Suprapubic skin (tissue), 4 donors: ENCODE results near the gene SLC2A10. TPM values are rescaled to one million over a fixed set of nuclear protein-coding genes. Genes with fewer than 3 reads are reported as not detected.

Experiments
- DNase-seq, 2 donors: peaks; one replicate each; pipeline ENCODE4 v3.0.0-alpha.2; 2019; ENCODE audit warnings: low spot score in 2 of 2
- H3K27ac ChIP-seq: fragments of 200-600 bp; sonication (generic); one replicate; pipeline ENCODE4 v1.5.1; 2019
- H3K27me3 ChIP-seq: fragments of 200-600 bp; sonication (generic); one replicate; pipeline ENCODE4 v1.5.1; 2019
- H3K36me3 ChIP-seq: fragments of 200-600 bp; sonication (generic); one replicate; pipeline ENCODE4 v1.5.1; 2019
- H3K4me1 ChIP-seq: fragments of 200-600 bp; sonication (generic); one replicate; pipeline ENCODE4 v1.5.1; 2019
- H3K4me3 ChIP-seq: fragments of 200-600 bp; sonication (generic); one replicate; pipeline ENCODE4 v1.5.1; 2019; ENCODE audit warnings: mild to moderate bottlenecking
- H3K9me3 ChIP-seq: fragments of 200-600 bp; sonication (generic); one replicate; pipeline ENCODE4 v1.5.1; 2019
- EP300 ChIP-seq: sonication (generic); formaldehyde crosslinking; IDR thresholded peaks from one replicate; pipeline ENCODE4 v1.6.1; 2017; ENCODE audit warnings: antibody characterized with exemption
- POLR2A ChIP-seq, 2 donors: fragments of 450-650 bp; IDR thresholded peaks; one replicate each; pipeline ENCODE4 v1.6.1; 2017; ENCODE audit warnings: antibody characterized with exemption in 2 of 2, mild to moderate bottlenecking in 2 of 2, moderate library complexity in 2 of 2
- POLR2AphosphoS5 ChIP-seq, 3 donors: sonication (generic); formaldehyde crosslinking; IDR thresholded peaks; one replicate each; pipeline ENCODE4 v1.6.1; 2017; ENCODE audit warnings: antibody characterized with exemption in 3 of 3
- WGBS: methylation state at CpG from one replicate; pipeline ENCODE4 v1.1.5; 2018; 5-methylcytosine and 5-hydroxymethylcytosine counted together
- total RNA-seq, 4 donors: library from RNA; depleted of rRNA; stranded (reverse); fragments of >200 nt; gene quantifications; one replicate each; pipeline ENCODE4 v1.1.0, GENCODE V29; 2016
- TF ChIP-seq, protein P1 (sequence below), 2 donors: fragments of 200-600 bp in 1 of 2; fragments of 450-650 bp in 1 of 2; sonication (generic) in 1 of 2; IDR thresholded peaks; one replicate each; pipeline ENCODE4 v1.5.1; 2016 to 2019; ENCODE audit warnings: antibody characterized with exemption in 2 of 2, mild to moderate bottlenecking in 1 of 2, moderate library complexity in 1 of 2

Gene SLC2A10
- total RNA-seq, 4 donors from 2014 or later, result 2.6 to 8.1 (median 5.5) TPM

DNA sequence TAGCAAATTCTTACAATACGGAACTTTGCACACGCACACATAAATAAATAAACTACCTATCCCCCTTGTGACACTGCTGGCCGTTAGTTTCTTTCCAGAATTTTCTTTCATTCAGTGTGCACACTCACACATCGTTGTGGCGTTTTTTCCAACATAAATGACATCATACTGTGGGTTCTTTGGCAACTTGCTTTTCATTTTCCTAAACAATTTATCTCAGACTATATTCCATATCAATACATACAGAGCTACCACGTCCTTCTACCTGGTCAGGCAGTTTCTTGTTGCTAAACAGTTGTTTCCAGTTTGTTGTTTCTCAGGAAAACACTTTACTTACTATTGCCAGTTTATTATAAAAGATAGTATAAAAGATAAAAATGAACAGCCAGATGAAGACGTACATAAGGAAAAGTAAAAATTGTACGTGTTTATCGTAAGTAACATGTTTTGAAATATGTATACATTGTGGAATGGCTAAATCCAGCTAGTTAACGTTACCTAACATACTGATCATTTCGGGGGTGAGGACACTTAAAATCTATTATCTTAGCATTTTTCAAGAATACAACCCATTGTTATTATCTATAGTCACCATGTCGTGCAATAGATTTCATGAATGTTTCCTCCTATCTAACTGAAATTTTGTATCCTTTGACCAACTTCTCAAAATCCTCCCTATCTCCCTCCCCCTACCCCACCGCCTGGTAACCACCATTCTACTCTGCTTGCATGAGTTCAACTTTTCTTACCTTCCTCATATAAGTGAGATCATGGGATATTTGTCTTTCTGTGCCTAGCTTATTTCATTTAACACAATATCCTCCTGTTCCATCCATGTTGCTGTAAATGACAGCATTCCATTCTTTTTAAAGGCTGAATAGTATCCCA lies 19.0 kb upstream of the SLC2A10 start:
- TF ChIP-seq POLR2AphosphoS5 (IDR thresholded peaks at IDR 0.05), result no peak
- no peak for TF ChIP-seq POLR2A (IDR thresholded peaks at IDR 0.05)
- TF ChIP-seq, protein P1, sequence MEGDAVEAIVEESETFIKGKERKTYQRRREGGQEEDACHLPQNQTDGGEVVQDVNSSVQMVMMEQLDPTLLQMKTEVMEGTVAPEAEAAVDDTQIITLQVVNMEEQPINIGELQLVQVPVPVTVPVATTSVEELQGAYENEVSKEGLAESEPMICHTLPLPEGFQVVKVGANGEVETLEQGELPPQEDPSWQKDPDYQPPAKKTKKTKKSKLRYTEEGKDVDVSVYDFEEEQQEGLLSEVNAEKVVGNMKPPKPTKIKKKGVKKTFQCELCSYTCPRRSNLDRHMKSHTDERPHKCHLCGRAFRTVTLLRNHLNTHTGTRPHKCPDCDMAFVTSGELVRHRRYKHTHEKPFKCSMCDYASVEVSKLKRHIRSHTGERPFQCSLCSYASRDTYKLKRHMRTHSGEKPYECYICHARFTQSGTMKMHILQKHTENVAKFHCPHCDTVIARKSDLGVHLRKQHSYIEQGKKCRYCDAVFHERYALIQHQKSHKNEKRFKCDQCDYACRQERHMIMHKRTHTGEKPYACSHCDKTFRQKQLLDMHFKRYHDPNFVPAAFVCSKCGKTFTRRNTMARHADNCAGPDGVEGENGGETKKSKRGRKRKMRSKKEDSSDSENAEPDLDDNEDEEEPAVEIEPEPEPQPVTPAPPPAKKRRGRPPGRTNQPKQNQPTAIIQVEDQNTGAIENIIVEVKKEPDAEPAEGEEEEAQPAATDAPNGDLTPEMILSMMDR (IDR thresholded peaks at IDR 0.05), result no peak
- no peak for TF ChIP-seq EP300
- no peak for DNase-seq
- Histone ChIP-seq H3K27me3 (no peaks in the 10 kb centered on the region), H3K4me1 (peaks cover 25% of the 10 kb centered on the region), H3K27ac (peak overlapping the region; percentile 97), H3K9me3 (no peaks in the 10 kb centered on the region), H3K4me3 (peak overlapping the region; percentile 83), H3K36me3 (peaks cover 3% of the 10 kb centered on the region)
- 56% methylated on average over 13 of the region's 13 CpGs for WGBS

DNA sequence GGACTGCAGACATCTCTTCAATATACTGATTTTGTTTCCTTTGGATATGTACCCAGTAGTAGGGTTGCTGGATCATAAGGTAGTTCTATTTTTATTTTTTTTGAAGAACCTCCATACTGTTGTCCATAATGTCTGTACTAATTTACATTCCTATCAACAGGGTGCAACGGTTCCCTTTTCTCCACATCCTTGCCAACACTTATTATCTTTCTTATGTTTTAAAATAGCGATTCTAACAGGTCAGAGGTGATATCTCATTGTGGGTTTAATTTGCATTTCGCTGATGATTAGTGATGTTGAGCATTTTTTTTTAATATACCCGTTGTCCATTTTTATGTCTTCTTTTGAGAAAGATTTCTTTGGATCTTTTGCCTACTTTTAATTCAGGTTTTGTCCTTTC lies 18.3 kb upstream of the SLC2A10 start:
- Histone ChIP-seq H3K4me1 (peaks cover 22% of the 10 kb centered on the region), H3K4me3 (no peak overlapping the region), H3K27ac (no peak overlapping the region), H3K27me3 (no peaks in the 10 kb centered on the region), H3K36me3 (no peaks in the 10 kb centered on the region), H3K9me3 (no peaks in the 10 kb centered on the region)
- 80% methylated on average over 4 of the region's 4 CpGs for WGBS
- TF ChIP-seq EP300 (no peak), POLR2AphosphoS5 (IDR thresholded peaks at IDR 0.05) (no peak), POLR2A (IDR thresholded peaks at IDR 0.05) (no peak)
- TF ChIP-seq, protein P1 (IDR thresholded peaks at IDR 0.05), result no peak
- no peak for DNase-seq

DNA sequence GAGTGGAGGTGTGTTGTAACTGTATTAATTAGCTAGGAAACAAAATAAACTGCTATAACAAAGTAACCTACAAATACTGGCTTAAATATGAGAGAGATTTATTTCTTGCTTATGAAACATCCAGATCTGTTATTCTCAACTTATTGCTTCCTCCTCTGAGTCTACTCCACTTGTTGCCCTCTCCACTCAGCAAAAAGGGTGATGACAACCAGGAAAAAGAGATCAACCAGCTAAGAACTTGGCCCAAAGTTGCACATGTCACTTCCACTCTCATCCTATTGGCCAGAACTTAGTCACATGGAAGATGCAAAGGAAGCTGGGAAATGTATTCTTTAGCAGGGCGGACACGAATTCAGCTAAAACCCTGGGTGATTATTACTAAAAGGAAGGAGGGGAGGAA lies 15.0 kb upstream of the SLC2A10 start:
- WGBS, result 43% methylated on average over 2 of the region's 2 CpGs
- TF ChIP-seq EP300, result no peak
- H3K36me3 ChIP-seq, result no peaks in the 10 kb centered on the region
- H3K4me1 ChIP-seq, result peaks cover 6% of the 10 kb centered on the region
- no peak overlapping the region for H3K4me3 ChIP-seq
- DNase-seq, result no peak
- H3K27me3 ChIP-seq, result no peaks in the 10 kb centered on the region
- H3K9me3 ChIP-seq, result no peaks in the 10 kb centered on the region
- H3K27ac ChIP-seq, result no peak overlapping the region

DNA sequence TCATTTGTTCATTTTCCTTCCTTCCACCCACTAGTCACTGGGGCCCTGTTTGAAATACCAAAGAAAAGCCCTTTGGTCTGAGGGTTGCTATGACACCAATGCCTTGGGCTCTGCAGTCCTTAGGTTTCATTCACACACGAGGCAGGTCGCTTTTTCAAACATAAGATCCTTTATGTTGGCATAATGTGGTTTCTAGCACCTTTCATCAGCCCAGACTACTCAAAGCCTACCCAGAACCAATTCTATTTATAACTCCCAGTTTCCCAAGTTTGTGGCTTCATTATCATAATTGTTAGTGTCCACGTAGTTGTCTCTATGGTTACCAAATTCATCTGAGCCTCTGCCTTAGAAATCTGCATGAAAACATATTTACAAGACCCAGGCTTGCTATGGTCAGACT lies 13.6 kb upstream of the SLC2A10 start:
- no peak overlapping the region for H3K4me3 ChIP-seq
- H3K4me1 ChIP-seq, result no peaks in the 10 kb centered on the region
- H3K27me3 ChIP-seq, result no peaks in the 10 kb centered on the region
- no peak for DNase-seq
- no peaks in the 10 kb centered on the region for H3K9me3 ChIP-seq
- no peak for TF ChIP-seq POLR2AphosphoS5 (IDR thresholded peaks at IDR 0.05)
- TF ChIP-seq, protein P1 (IDR thresholded peaks at IDR 0.05), result no peak
- TF ChIP-seq POLR2A (IDR thresholded peaks at IDR 0.05), result no peak
- TF ChIP-seq EP300, result no peak
- H3K27ac ChIP-seq, result no peak overlapping the region
- H3K36me3 ChIP-seq, result no peaks in the 10 kb centered on the region
- 40% methylated on average over 3 of the region's 3 CpGs for WGBS

DNA sequence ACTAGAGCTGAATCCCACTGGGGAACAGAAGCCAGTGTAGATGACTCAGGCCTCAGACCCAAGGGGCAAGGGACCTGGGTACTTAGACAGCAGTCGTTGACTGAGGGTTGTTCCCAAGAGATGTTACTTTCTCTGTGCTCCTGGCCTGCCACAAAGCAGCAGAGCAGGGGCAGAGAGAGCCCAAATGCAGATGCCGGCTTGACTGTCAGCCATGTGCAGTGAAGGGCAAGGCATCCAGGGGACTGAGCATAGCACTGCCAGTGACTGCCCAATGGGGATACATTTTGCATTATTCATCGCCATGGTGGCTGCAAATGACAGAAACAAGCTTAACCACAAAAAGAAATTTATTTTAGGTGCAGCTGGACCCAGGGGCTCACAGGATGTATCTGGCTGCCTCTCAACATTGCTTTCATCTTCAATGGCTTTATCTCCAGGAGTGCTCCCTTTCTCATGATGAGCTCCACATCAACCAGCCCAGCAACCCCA lies 12.6 kb upstream of the SLC2A10 start:
- WGBS, result 70% methylated on average over 3 of the region's 3 CpGs
- Histone ChIP-seq H3K36me3 (no peaks in the 10 kb centered on the region), H3K4me3 (no peak overlapping the region), H3K4me1 (no peaks in the 10 kb centered on the region), H3K27ac (no peak overlapping the region), H3K9me3 (no peaks in the 10 kb centered on the region), H3K27me3 (no peaks in the 10 kb centered on the region)
- TF ChIP-seq EP300, result no peak
- no peak for TF ChIP-seq POLR2AphosphoS5 (IDR thresholded peaks at IDR 0.05)
- peak in 1 of 2 donors; percentile 22 for DNase-seq

DNA sequence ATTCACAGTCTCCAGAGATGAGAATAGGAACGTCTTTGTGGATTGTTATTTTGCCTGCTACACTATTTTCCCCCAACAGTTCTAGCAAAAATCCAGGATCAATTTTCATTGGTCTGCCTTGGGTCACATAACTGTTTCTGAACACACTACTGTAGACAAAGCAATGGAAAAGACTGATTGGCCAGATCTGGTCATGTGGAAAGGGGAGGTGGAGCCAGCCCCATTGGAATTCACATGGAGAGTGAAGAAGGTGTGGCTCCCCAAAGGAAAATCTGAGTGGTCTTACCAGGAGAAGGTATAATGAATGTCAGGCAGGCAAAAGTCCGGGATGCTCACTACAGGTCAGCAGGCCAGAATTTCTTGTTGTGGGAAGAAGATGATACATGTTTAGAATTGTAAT lies 10.7 kb upstream of the SLC2A10 start:
- no peak for DNase-seq
- WGBS, result 88% methylated on average over 2 of the region's 2 CpGs

More for the DNA sequence above, 10.7 kb upstream of the SLC2A10 start:
- Histone ChIP-seq H3K9me3 (no peaks in the 10 kb centered on the region), H3K27ac (no peak overlapping the region), H3K27me3 (no peaks in the 10 kb centered on the region), H3K4me3 (no peak overlapping the region), H3K36me3 (no peaks in the 10 kb centered on the region), H3K4me1 (no peaks in the 10 kb centered on the region)
- TF ChIP-seq POLR2AphosphoS5 (IDR thresholded peaks at IDR 0.05) (no peak), EP300 (no peak), POLR2A (IDR thresholded peaks at IDR 0.05) (no peak)
- TF ChIP-seq, protein P1 (IDR thresholded peaks at IDR 0.05), result no peak
